ACC112 (cell line): Measurements from ENCODE around the gene SCCPDH.

Experiments
- H2AFZ ChIP-seq: fragments of 200-600 bp; sonication (generic); one replicate; pipeline ENCODE4 v1.6.0; 2017; ENCODE audit warnings: antibody characterized with exemption, low read length; ENCODE audit not compliant: unreplicated experiment
- H3K27ac ChIP-seq: fragments of 200-600 bp; sonication (generic); 2 replicates; pipeline ENCODE4 v1.5.1; 2014; ENCODE audit warnings: low read depth, mild to moderate bottlenecking, antibody characterized with exemption, low read length, moderate library complexity
- H3K27me3 ChIP-seq: fragments of 200-600 bp; sonication (generic); 2 replicates; pipeline ENCODE4 v1.6.1; 2014; ENCODE audit warnings: mild to moderate bottlenecking, antibody characterized with exemption, low read length, moderate library complexity, mixed read lengths; ENCODE audit not compliant: insufficient read depth
- H3K36me3 ChIP-seq: fragments of 200-600 bp; sonication (generic); 2 replicates; pipeline ENCODE4 v1.6.1; 2016; ENCODE audit warnings: mild to moderate bottlenecking, antibody characterized with exemption, low read length, moderate library complexity, mixed read lengths; ENCODE audit not compliant: insufficient read depth
- H3K4me1 ChIP-seq: fragments of 200-600 bp; sonication (generic); one replicate; pipeline ENCODE4 v1.6.1; 2016; ENCODE audit warnings: low read length, mixed read lengths; ENCODE audit not compliant: insufficient read depth, unreplicated experiment, control insufficient read depth
- H3K4me3 ChIP-seq: fragments of 200-600 bp; sonication (generic); 2 replicates; pipeline ENCODE4 v1.5.1; 2014; ENCODE audit warnings: mild to moderate bottlenecking, low read depth, low read length
- H3K79me2 ChIP-seq: fragments of 200-600 bp; sonication (generic); one replicate; pipeline ENCODE4 v1.6.0; 2016; ENCODE audit warnings: low read length; ENCODE audit not compliant: control insufficient read depth, unreplicated experiment, insufficient read depth

Gene SCCPDH

DNA sequence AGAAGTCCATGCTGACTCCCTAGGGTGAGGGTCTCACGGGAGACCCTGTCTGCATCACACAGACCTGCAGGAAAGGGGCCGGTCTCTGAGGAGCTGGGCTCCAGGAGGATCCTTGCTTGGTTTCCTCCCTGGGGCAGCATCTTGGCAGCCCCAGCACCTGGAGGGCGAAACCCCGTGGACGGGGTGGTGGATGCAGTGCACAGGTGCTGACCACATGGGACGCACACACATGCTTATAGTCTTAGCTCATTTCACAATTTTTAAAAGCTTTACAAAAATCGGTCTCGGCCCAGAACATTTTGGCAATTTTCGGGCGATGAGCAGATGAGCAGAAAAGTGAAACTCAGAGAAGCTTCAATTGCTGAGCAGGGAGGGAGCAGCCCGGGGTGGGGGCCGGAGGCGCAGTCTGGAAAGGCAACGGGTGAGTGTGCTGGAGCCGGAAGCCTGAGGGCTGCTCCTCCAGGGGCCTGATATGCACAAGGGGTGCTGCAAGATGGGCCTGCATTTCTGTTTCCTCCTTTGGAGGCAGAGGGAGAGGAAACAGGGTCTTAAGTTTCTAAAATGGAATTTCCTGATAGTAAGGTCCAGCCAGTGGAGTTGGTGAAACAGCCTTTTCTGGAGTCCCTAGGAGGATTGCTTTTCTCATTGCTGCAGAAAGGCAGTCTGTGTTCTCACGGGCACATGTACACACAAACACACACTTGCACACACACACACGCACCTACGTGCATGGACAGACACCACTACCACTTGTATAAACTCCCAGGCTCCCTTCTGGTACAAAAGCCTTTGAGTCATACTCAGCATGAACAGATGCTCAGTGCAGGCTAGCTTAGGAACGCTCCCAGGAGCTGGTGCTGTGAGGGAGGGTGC is 60.6 kb downstream of the SCCPDH start:
- H3K4me3 ChIP-seq = peak overlapping the region; percentile 49
- H2AFZ ChIP-seq = no peak overlapping the region
- H3K4me1 ChIP-seq = peaks cover 27% of the 10 kb centered on the region
- H3K27me3 ChIP-seq = no peaks in the 10 kb centered on the region
- peak overlapping the region; percentile 36 for H3K27ac ChIP-seq
- H3K79me2 ChIP-seq = no peaks in the 10 kb centered on the region
- peaks cover 15% of the 10 kb centered on the region for H3K36me3 ChIP-seq

DNA sequence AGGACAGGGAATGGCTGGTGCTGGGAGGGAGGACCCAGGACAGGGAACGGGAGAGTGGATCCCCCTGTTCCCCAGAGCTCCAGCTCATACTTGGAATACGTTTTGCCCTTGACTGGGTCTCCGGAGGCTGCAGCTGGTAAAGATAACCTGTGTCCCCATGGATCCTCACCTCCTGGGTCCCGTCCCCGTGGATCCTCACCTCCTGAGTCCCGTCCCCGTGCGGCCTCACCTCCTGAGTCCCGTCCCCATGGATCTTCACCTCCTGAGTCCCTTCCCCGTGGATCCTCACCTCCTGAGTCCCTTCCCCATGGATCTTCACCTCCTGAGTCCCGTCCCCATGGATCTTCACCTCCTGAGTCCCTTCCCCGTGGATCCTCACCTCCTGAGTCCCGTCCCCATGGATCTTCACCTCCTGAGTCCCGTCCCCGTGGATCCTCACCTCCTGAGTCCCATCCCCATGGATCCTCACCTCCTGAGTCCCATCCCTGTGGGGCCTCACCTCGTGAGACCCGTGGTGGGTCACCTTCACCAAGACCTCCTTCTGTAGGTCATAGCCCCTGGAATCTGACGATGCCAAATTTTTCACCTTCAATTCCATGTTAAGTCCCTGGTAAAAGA is 61.4 kb downstream of the SCCPDH start:
- no peak overlapping the region for H2AFZ ChIP-seq
- peak overlapping the region; percentile 49; the same call in 1 of the 2 replicates for H3K4me3 ChIP-seq
- H3K79me2 ChIP-seq = no peaks in the 10 kb centered on the region
- H3K4me1 ChIP-seq = peaks cover 27% of the 10 kb centered on the region
- peaks cover 7% of the 10 kb centered on the region for H3K36me3 ChIP-seq
- H3K27me3 ChIP-seq = no peaks in the 10 kb centered on the region
- H3K27ac ChIP-seq = no peak overlapping the region

DNA sequence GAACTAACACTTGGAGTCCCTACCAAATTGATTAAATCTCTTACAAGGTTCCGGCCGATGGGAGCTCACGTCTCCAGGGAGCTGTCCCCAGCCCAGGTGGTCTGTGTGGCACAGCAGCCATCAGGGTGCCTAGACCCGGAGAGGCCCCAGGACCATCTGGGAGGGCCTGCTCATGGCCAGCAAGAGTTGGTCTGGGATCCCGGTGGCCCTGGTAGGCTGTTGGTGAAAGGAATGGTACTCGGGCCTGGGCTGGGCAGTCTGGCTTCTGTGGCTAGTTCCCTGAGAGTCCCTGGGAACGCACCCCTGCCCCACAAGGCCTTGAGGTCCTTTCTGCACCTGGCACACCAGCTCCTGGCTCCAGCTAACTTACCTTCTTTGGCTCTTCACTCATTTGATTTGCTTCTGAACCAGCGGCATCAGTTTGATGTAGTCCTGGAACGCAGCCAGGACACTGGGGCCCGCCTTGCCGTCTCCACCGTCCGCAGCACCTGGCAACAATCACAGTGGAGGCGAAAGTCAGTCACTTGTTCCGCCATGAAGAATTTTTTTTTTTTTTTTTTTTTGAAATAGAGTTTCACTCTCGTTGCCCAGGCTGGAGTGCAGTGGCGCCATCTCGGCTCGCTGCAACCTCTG is 62.5 kb downstream of the SCCPDH start:
- H3K79me2 ChIP-seq = no peaks in the 10 kb centered on the region
- H3K4me1 ChIP-seq = peaks cover 25% of the 10 kb centered on the region
- no peaks in the 10 kb centered on the region for H3K36me3 ChIP-seq
- H3K27me3 ChIP-seq = no peaks in the 10 kb centered on the region
- no peak overlapping the region for H3K4me3 ChIP-seq
- no peak overlapping the region for H3K27ac ChIP-seq
- H2AFZ ChIP-seq = no peak overlapping the region

DNA sequence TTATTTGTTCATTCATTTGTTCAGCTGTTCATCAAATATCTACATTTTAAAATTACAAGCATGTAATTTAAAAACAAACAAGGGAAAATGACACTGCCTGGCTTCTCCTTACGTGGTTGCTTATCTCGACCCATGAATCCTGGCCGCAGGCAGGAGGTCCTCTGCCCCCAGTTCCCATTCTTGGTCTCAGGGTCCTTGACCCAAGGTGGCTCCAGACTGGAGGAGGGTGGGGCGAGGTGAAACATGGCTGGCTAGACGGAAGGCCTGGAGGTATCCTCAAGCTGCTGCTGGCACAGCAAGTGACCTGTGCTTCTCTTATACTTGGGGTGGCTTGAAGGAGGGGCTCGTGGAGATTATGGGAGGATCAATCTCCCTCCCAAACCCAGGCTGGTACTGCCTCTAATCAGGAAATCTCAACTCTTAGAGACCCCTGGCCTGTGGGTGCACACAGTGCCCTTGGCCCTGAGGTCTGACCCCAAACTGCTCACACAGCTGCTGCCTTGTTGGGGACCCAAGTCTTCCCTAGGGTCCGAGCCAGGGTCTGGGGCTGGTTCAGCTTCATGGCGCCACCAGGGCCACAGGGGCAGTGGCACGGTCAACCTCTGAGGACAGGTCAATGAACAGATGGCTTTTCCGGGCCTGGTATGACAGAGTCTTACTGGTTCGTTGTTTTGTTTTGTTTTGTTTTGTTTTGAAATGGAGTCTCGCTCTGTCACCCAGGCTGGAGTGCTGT is 63.7 kb downstream of the SCCPDH start:
- no peaks in the 10 kb centered on the region for H3K36me3 ChIP-seq
- no peak overlapping the region for H3K27ac ChIP-seq
- no peak overlapping the region for H3K4me3 ChIP-seq
- no peaks in the 10 kb centered on the region for H3K79me2 ChIP-seq
- H2AFZ ChIP-seq = no peak overlapping the region
- H3K4me1 ChIP-seq = peaks cover 13% of the 10 kb centered on the region
- H3K27me3 ChIP-seq = no peaks in the 10 kb centered on the region

DNA sequence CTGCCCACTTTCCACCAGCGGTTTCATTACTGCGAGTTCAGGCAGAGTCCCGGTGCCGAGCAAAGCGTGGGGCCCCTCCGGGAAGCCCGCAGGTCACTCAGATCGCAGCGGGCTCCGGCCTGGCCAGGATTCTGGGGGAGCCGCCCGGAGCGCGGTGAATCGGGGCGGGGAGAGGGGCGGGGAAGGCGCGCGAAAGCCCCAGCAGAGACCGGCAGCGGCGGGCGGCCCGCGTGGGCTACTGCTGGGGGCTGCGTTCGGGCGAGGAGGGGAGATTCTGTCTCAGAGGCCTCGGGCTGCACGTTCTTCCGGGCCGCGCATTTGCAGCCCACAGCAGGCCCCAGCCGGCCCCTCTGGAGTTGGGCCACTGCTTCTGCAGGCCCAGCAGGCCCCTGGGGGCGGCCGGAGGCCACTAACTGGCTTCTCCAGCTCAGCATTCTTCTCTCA is 64.7 kb downstream of the SCCPDH start:
- Histone ChIP-seq H3K4me3 (no peak overlapping the region), H3K4me1 (peaks cover 16% of the 10 kb centered on the region), H2AFZ (peak overlapping the region; percentile 96), H3K79me2 (no peaks in the 10 kb centered on the region), H3K36me3 (no peaks in the 10 kb centered on the region), H3K27me3 (no peaks in the 10 kb centered on the region), H3K27ac (no peak overlapping the region)

DNA sequence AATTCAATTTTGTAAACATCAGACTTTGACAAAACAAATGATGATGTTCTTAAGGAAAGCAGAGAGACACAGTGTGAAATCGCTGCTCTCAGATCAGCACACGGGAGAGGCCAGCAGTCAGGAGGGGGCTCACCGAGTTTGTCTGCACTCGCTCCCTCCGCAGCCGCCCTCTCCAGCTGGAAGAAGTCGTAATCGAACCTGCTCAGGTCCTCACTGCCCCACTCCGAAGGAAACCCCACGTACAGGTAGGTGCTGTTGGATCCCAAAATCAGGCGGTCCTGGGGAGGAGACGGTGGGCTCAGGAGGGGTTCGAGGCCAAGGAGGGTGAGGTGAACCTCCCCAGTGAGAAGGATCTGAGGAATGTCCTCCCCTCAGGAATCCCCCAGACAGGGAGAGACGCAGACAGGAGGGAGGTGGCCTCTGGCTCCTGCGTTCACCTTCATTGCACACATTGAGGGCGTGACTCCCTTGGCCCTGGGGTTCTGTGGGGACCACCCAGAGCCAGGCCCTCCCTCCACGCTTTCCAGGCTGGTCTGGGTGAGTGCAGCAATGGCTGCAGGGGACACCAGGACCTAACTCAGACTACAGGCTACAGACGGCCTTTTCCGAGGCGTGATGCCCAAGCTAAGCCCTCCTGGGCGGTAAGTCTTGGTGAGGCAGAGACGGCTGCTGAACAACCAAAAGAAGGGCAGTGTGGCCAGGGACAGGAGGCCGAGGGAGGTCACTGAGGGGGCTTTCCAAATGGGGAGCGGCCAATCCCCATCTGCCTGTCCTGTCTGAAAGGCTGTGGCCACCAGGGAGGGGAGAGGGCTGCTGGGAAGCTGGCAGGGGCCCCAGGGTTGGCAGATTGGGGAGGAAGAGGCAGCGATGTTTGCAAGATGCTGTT is 65.5 kb downstream of the SCCPDH start:
- Histone ChIP-seq H3K27me3 (no peaks in the 10 kb centered on the region), H3K27ac (no peak overlapping the region), H3K79me2 (no peaks in the 10 kb centered on the region), H3K4me3 (no peak overlapping the region), H3K4me1 (peaks cover 18% of the 10 kb centered on the region), H3K36me3 (no peaks in the 10 kb centered on the region), H2AFZ (no peak overlapping the region)

DNA sequence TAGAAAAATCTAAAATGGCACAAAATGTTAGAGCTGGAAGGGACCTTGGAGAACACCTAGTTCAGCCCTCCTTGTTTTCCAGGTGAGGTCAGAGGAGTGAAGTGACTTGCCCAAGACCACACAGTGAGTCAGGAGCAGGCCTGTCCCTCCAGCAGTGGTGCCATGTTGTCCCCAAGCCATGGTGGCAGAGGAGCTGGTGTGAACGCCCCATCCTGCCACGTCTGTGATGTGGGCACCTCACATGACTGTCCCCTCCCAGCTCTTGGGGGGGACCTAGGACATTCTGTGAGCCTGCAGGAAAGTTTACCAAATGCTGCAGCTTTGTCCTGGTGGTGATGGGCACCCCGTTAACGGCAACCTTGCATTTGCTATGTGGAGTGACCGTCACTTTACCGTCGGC is 66.2 kb downstream of the SCCPDH start:
- Histone ChIP-seq H3K36me3 (no peaks in the 10 kb centered on the region), H3K79me2 (no peaks in the 10 kb centered on the region), H3K4me1 (peaks cover 15% of the 10 kb centered on the region), H3K4me3 (no peak overlapping the region), H2AFZ (no peak overlapping the region), H3K27ac (no peak overlapping the region), H3K27me3 (no peaks in the 10 kb centered on the region)

DNA sequence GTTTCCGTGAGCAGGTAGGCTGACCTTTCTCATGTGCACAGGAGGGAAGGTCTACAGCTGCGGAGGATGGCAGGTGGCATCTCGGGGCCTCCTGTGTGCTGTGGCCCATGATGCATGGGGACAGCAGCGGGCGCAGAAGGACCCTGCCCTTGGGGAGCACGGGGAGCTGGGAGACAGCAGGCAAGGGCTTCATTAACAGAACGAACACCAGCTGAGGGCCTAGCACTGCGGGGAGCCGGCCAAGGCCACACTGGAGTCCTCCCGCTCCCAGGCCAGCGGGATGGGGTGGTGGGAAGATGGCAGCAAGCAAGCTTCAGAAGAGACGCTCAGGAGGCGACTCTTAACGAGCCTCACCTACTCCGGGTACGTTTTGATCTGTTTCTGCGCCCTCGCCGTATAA is 66.6 kb downstream of the SCCPDH start:
- Histone ChIP-seq H3K79me2 (no peaks in the 10 kb centered on the region), H3K4me3 (no peak overlapping the region), H2AFZ (no peak overlapping the region), H3K27ac (no peak overlapping the region), H3K36me3 (no peaks in the 10 kb centered on the region), H3K27me3 (no peaks in the 10 kb centered on the region), H3K4me1 (peaks cover 14% of the 10 kb centered on the region)

DNA sequence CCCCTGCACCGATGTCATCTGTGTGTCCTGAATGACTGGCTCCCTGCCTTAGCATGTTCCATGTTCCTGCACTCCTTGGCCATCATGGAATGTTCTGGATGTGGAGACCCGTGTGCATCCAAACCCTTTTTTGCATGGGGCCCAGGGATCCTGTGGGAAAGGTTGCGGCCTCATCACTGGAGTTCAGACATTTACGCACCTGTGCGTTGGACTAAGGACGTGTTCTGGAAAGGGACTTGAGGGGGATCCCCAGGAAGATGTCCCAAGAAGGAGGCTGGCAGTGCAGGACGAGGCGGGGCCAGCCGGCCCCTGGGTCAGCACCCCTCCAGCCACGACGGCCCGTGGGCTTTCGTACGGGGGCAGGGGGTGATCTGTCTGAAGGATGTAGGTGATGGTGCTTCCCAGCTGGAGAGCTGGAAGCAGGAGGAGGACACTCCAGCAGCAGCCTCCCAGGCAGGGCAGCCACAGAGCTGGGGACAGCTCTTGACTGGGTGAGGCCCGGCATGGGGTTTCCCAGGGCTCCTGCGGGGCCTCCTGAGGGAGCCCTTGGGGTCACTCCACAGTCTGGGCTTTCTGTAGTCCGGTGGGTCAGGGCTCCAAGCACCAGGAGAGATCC is 67.2 kb downstream of the SCCPDH start:
- Histone ChIP-seq H3K27me3 (no peaks in the 10 kb centered on the region), H3K27ac (no peak overlapping the region), H3K4me1 (peaks cover 14% of the 10 kb centered on the region), H3K4me3 (no peak overlapping the region), H3K79me2 (no peaks in the 10 kb centered on the region), H3K36me3 (no peaks in the 10 kb centered on the region), H2AFZ (no peak overlapping the region)
